Chondrocyte (in vitro differentiated cells): Measurements from ENCODE around the gene CCDC180. TPM values are rescaled to one million over a fixed set of nuclear protein-coding genes. Genes with fewer than 3 reads are reported as not detected.

Experiments used
- DNase-seq: peaks from one replicate; pipeline ENCODE4 v3.0.0; 2021; ENCODE audit warnings: mixed read lengths, low spot score
- H3K27ac Mint-ChIP-seq: one replicate; pipeline ENCODE4 v1.8.0; 2021; ENCODE audit warnings: mild to moderate bottlenecking, moderate library complexity, mixed read lengths; ENCODE audit not compliant: unreplicated experiment
- H3K27me3 Mint-ChIP-seq: 2 replicates; pipeline ENCODE4 v1.8.0; 2021; ENCODE audit warnings: low read depth, mixed read lengths
- H3K36me3 Mint-ChIP-seq: 2 replicates; pipeline ENCODE4 v1.8.0; 2021; ENCODE audit warnings: low read depth, mixed read lengths
- H3K4me1 Mint-ChIP-seq: 2 replicates; pipeline ENCODE4 v1.8.0; 2021; ENCODE audit warnings: low read depth, mild to moderate bottlenecking, mixed read lengths
- H3K4me3 Mint-ChIP-seq: one replicate; pipeline ENCODE4 v1.8.0; 2021; ENCODE audit warnings: mild to moderate bottlenecking, moderate library complexity, mixed read lengths; ENCODE audit not compliant: unreplicated experiment
- H3K9me3 Mint-ChIP-seq: 2 replicates; pipeline ENCODE4 v1.8.0; 2021; ENCODE audit warnings: low read depth, mixed read lengths
- CTCF ChIP-seq: fragments of 200-600 bp; sonication (generic); IDR thresholded peaks from 2 replicates; pipeline ENCODE4 v1.5.0; 2021; ENCODE audit warnings: antibody characterized with exemption, mild to moderate bottlenecking, moderate library complexity
- total RNA-seq: library from RNA; stranded (reverse); gene quantifications from 3 replicates; pipeline ENCODE4 v1.2.1, GENCODE V29; 2021

The CCDC180 gene
- total RNA-seq, 1 donor from 2014 or later: 5.1 TPM

DNA sequence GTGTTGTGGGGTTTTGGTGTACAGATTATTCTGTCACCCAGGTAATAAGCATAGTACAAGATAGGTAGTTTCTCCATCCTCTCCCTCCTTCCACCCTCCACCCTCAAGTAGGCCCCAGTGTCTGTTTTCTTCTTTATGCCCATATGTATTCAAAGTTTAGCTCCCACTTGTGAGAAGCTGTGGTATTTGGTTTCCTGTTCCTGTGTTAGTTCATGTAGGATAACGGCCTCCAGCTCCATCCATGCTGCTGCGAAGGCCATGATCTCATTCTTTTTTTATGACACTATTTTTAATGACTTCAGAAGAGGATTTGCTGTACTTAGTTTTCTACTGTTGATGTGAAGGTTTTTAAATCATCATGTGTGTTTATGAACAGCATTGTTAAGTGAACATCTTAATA, 11.9 kb downstream of the CCDC180 start:
- Mint-ChIP-seq H3K4me1 (peaks cover 5% of the 10 kb centered on the region), H3K4me3 (no peak overlapping the region), H3K9me3 (no peaks in the 10 kb centered on the region), H3K27me3 (no peaks in the 10 kb centered on the region), H3K36me3 (peaks cover 21% of the 10 kb centered on the region), H3K27ac (no peak overlapping the region)
- no peak for DNase-seq
- TF ChIP-seq CTCF: no peak

GRCh38 chr9:97320080-97320642, 12.7 kb downstream of the CCDC180 start:
- Mint-ChIP-seq H3K27me3 (no peaks in the 10 kb centered on the region), H3K4me1 (peaks cover 5% of the 10 kb centered on the region), H3K9me3 (no peaks in the 10 kb centered on the region), H3K4me3 (no peak overlapping the region), H3K27ac (no peak overlapping the region), H3K36me3 (peaks cover 25% of the 10 kb centered on the region)
- TF ChIP-seq CTCF: no peak
- DNase-seq: no peak

- Mint-ChIP-seq H3K9me3 (no peaks in the 10 kb centered on the region), H3K27me3 (no peaks in the 10 kb centered on the region), H3K4me3 (no peak overlapping the region), H3K36me3 (peaks cover 29% of the 10 kb centered on the region), H3K4me1 (no peaks in the 10 kb centered on the region), H3K27ac (no peak overlapping the region)
- no peak for TF ChIP-seq CTCF
- DNase-seq: no peak
These were observed 13.8 kb downstream of the CCDC180 start for GRCh38 chr9:97321251-97321650.

DNA sequence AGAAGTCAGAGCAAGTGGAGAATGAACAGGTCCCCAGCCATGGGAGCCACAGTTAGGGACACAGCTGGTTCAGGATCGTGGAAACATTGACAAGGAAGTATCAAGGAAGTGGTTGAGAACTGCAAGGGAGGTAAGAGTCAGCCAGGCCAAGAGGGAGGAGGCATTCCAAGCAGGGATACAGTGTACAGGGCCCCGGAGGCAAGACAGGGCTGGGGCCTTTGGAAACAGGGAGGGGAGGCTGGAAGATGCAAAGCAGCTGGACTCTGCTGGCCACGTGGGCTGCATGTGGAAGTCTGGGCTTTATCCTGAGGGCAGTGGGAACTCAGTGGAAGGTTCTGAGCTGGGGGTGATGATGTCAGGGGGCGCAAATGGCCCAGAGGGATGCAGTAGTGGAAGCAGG, 14.2 kb downstream of the CCDC180 start:
- no peaks in the 10 kb centered on the region for H3K4me1 Mint-ChIP-seq
- TF ChIP-seq CTCF: no peak
- H3K36me3 Mint-ChIP-seq: peaks cover 28% of the 10 kb centered on the region
- no peak overlapping the region for H3K4me3 Mint-ChIP-seq
- H3K27me3 Mint-ChIP-seq: no peaks in the 10 kb centered on the region
- DNase-seq: no peak
- H3K27ac Mint-ChIP-seq: no peak overlapping the region
- H3K9me3 Mint-ChIP-seq: no peaks in the 10 kb centered on the region

GRCh38 chr9:97322105-97322504, 14.6 kb downstream of the CCDC180 start:
- Mint-ChIP-seq H3K4me3 (no peak overlapping the region), H3K4me1 (no peaks in the 10 kb centered on the region), H3K27me3 (no peaks in the 10 kb centered on the region), H3K27ac (no peak overlapping the region), H3K36me3 (peaks cover 27% of the 10 kb centered on the region), H3K9me3 (no peaks in the 10 kb centered on the region)
- no peak for DNase-seq
- no peak for TF ChIP-seq CTCF
